Osteocyte (in vitro differentiated cells): ENCODE data around the gene KCNH2. TPM values are rescaled to one million over a fixed set of nuclear protein-coding genes. Genes with fewer than 3 reads are reported as not detected.

Experiments used
- DNase-seq: peaks from one replicate; pipeline ENCODE4 v3.0.0; 2021; ENCODE audit warnings: mixed read lengths; ENCODE audit not compliant: unreplicated experiment; ENCODE audit errors: extremely low spot score
- H3K27ac Mint-ChIP-seq: one replicate; pipeline ENCODE4 v1.8.0; 2021; ENCODE audit warnings: mild to moderate bottlenecking, mixed read lengths; ENCODE audit not compliant: unreplicated experiment
- H3K27me3 Mint-ChIP-seq: one replicate; pipeline ENCODE4 v1.8.0; 2021; ENCODE audit warnings: mixed read lengths; ENCODE audit not compliant: unreplicated experiment
- H3K36me3 Mint-ChIP-seq: one replicate; pipeline ENCODE4 v1.8.0; 2021; ENCODE audit warnings: mixed read lengths; ENCODE audit not compliant: unreplicated experiment
- H3K4me1 Mint-ChIP-seq: one replicate; pipeline ENCODE4 v1.8.0; 2021; ENCODE audit warnings: mixed read lengths; ENCODE audit not compliant: unreplicated experiment
- H3K4me3 Mint-ChIP-seq: one replicate; pipeline ENCODE4 v1.8.0; 2021; ENCODE audit warnings: mild to moderate bottlenecking, moderate library complexity, mixed read lengths; ENCODE audit not compliant: unreplicated experiment
- H3K9me3 Mint-ChIP-seq: one replicate; pipeline ENCODE4 v1.8.0; 2021; ENCODE audit warnings: mixed read lengths; ENCODE audit not compliant: unreplicated experiment
- total RNA-seq: library from RNA; stranded (reverse); gene quantifications from 2 replicates; pipeline ENCODE4 v1.2.1, GENCODE V29; 2021
- TF ChIP-seq, protein P1 (sequence below): fragments of 200-600 bp; sonication (generic); IDR thresholded peaks from 2 replicates; pipeline ENCODE4 v1.5.0; 2021; ENCODE audit warnings: antibody characterized with exemption, mild to moderate bottlenecking, moderate library complexity

The KCNH2 gene
- total RNA-seq, 1 donor from 2014 or later, result not detected

DNA sequence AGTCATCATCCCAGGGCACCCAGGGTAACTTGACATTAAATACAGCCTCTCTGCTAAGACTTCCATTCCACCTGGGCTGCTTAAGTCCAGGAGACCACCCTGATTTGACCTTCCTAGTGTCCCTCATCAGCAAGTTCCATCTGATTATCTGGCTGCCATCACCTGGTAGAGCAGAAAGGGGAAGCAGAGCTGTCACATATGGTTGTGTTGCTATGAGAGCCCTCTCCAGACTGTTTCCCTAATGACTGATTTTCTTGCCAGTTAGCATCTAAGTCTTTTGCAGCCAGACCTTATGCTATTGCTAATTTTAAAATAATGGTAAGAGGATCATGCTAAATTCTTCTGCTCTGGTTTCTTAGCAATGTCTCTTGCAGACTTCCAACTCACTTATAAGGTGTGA, 38.7 kb downstream of the KCNH2 start:
- H3K36me3 Mint-ChIP-seq, result no peaks in the 10 kb centered on the region
- TF ChIP-seq, protein P1, sequence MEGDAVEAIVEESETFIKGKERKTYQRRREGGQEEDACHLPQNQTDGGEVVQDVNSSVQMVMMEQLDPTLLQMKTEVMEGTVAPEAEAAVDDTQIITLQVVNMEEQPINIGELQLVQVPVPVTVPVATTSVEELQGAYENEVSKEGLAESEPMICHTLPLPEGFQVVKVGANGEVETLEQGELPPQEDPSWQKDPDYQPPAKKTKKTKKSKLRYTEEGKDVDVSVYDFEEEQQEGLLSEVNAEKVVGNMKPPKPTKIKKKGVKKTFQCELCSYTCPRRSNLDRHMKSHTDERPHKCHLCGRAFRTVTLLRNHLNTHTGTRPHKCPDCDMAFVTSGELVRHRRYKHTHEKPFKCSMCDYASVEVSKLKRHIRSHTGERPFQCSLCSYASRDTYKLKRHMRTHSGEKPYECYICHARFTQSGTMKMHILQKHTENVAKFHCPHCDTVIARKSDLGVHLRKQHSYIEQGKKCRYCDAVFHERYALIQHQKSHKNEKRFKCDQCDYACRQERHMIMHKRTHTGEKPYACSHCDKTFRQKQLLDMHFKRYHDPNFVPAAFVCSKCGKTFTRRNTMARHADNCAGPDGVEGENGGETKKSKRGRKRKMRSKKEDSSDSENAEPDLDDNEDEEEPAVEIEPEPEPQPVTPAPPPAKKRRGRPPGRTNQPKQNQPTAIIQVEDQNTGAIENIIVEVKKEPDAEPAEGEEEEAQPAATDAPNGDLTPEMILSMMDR, result no peak
- H3K27ac Mint-ChIP-seq, result no peak overlapping the region
- H3K9me3 Mint-ChIP-seq, result no peaks in the 10 kb centered on the region
- no peak overlapping the region for H3K4me3 Mint-ChIP-seq
- H3K27me3 Mint-ChIP-seq, result peaks cover 24% of the 10 kb centered on the region
- DNase-seq, result no peak
- no peaks in the 10 kb centered on the region for H3K4me1 Mint-ChIP-seq

DNA sequence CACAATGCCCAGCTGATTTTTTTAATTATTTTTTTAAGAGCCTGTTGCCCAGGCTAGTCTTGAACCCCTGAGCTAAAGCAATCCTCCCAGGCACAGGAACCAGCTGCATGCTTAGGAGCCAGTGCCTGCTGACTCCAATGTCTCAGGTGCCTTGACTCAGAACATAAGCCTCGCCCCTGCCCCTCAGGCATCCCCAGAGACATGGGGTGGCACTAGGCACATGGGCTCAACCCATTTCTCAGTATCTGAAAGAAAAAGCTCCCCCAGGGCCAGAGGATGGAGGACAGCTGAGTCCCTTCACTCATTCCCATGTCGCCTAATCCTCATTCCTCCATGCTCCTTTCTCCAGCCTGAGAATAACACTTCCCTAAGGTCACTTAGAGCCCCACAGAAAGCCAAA, 39.1 kb downstream of the KCNH2 start:
- TF ChIP-seq, protein P1, result no peak
- H3K4me1 Mint-ChIP-seq, result no peaks in the 10 kb centered on the region
- H3K36me3 Mint-ChIP-seq, result no peaks in the 10 kb centered on the region

DNA sequence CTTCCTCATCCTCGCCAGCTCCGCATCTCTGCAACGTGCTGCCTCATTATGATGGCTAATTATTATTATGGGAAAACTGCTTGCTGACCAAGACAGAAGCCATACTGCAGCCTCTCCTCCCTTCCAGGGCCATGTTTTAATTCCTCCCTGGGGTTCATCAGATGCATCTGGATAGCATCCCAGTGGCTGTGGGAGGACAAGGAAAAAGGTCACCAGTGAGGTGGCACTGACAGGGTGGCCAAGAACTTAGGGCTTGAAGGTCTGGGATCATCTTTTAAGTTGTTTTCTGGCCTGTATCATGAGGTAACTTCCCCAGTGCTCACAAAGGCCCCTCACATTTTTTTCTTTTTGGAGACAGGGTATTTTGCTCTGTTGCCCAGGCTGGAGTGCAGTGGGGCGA, 39.6 kb downstream of the KCNH2 start:
- peaks cover 24% of the 10 kb centered on the region for H3K27me3 Mint-ChIP-seq
- TF ChIP-seq, protein P1, result no peak

More for the DNA sequence above, 39.1 kb downstream of the KCNH2 start:
- H3K27ac Mint-ChIP-seq, result no peak overlapping the region
- no peak overlapping the region for H3K4me3 Mint-ChIP-seq
- H3K9me3 Mint-ChIP-seq, result no peaks in the 10 kb centered on the region
- DNase-seq, result no peak
- H3K27me3 Mint-ChIP-seq, result peaks cover 24% of the 10 kb centered on the region

DNA sequence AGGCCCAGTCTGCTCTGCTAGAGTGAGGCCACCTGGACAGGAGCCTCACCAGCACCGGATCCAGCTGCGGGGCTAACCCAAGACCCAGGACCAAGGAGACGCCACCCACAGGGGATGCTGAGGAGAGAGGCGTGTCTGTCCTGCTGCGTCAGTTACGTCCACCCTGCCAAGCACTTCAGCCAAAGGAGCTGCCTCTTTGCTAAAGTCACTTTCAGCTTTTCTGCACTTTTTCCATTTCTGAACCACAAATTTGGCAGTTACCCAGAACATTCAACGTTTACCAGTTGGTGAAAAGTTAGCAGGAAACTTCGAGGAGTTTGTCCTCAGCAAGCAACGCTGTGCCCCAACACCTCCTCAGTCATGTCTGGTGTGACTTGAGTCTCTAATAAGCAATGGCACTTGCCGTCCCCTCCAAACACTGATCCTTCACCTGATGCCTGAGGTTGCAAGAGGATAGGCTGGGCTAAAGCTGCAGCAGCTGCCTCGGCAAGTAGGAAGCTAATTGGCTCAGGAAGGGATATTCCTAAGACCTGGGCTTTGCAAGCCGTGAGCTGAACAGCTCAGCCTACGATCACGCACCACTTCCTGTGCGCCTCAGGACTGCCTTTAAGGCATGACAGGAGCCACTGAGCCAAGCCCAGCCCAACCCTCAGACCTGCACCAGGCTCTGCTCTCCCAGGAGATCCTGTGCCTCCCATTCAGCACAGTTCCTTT, 40.1 kb downstream of the KCNH2 start:
- Mint-ChIP-seq H3K4me3 (no peak overlapping the region), H3K9me3 (no peaks in the 10 kb centered on the region), H3K27ac (no peak overlapping the region), H3K27me3 (peaks cover 24% of the 10 kb centered on the region), H3K4me1 (no peaks in the 10 kb centered on the region), H3K36me3 (no peaks in the 10 kb centered on the region)
- TF ChIP-seq, protein P1, result no peak
- DNase-seq, result no peak

More for the DNA sequence above, 39.6 kb downstream of the KCNH2 start:
- H3K4me1 Mint-ChIP-seq, result no peaks in the 10 kb centered on the region
- no peak overlapping the region for H3K4me3 Mint-ChIP-seq
- no peak for DNase-seq
- no peak overlapping the region for H3K27ac Mint-ChIP-seq
- no peaks in the 10 kb centered on the region for H3K9me3 Mint-ChIP-seq
- no peaks in the 10 kb centered on the region for H3K36me3 Mint-ChIP-seq

DNA sequence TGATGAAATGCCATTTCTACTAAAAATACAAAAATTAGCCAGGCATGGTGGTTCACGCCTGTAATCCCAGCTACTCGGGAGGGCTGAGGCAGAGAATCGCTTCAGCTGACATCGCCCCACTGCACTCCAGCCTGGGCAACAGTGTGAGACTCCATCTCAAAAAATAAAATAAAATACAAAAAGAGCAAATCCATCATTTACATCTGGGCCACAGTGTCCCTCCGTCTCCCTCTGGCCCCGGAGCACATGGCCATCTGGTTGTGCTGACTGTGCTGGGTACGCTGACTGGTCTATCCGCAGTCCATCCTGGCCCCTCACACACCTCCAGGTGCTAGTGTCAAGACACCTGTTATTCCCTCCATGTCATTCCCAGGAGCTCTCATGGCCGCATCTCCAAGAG, 42.1 kb downstream of the KCNH2 start:
- Mint-ChIP-seq H3K9me3 (no peaks in the 10 kb centered on the region), H3K36me3 (no peaks in the 10 kb centered on the region), H3K4me3 (no peak overlapping the region), H3K4me1 (no peaks in the 10 kb centered on the region), H3K27me3 (peaks cover 23% of the 10 kb centered on the region), H3K27ac (no peak overlapping the region)
- TF ChIP-seq, protein P1, result no peak
- no peak for DNase-seq
